Breast epithelium (tissue), 4 donors: Measurements from ENCODE around the gene C1orf216. TPM values are rescaled to one million over a fixed set of nuclear protein-coding genes. Genes with fewer than 3 reads are reported as not detected.

ENCODE experiments used
- DNase-seq, 2 donors: peaks; one replicate each; pipeline ENCODE4 v3.0.0-alpha.2; 2019; ENCODE audit warnings: low spot score in 2 of 2
- H3K27ac ChIP-seq, 2 donors: fragments of 200-600 bp; sonication (generic) in 1 of 2; one replicate each; pipeline ENCODE4 v1.5.1; 2016 to 2019; ENCODE audit warnings: mild to moderate bottlenecking in 1 of 2
- H3K27me3 ChIP-seq, 2 donors: fragments of 200-600 bp; sonication (generic) in 1 of 2; one replicate each; pipeline versions ENCODE4 v1.5.1 to v1.6.0; 2017 to 2019; ENCODE audit warnings: control low read depth in 1 of 2, mild to moderate bottlenecking in 1 of 2
- H3K36me3 ChIP-seq: fragments of 200-600 bp; one replicate; pipeline ENCODE4 v1.5.1; 2019
- H3K4me1 ChIP-seq, 2 donors: fragments of 200-600 bp; sonication (generic); one replicate each; pipeline ENCODE4 v1.5.1; 2016 to 2019; ENCODE audit warnings: control low read depth in 1 of 2
- H3K4me3 ChIP-seq, 3 donors: fragments of 200-600 bp; sonication (generic); 1 replicate in 2 of 3; 2 replicates in 1 of 3; pipeline ENCODE4 v1.5.1; 2016 to 2019; ENCODE audit warnings: mild to moderate bottlenecking in 3 of 3, moderate library complexity in 2 of 3
- H3K9me3 ChIP-seq, 2 donors: fragments of 200-600 bp; sonication (generic) in 1 of 2; one replicate each; pipeline ENCODE4 v1.5.1; 2016 to 2019; ENCODE audit warnings: control low read depth in 1 of 2
- POLR2A ChIP-seq: fragments of 450-650 bp; IDR thresholded peaks from one replicate; pipeline ENCODE4 v1.6.1; 2016; ENCODE audit warnings: antibody characterized with exemption, mild to moderate bottlenecking, moderate library complexity
- POLR2AphosphoS5 ChIP-seq, 3 donors: sonication (generic); formaldehyde crosslinking; IDR thresholded peaks; one replicate each; pipeline ENCODE4 v1.6.1; 2017; ENCODE audit warnings: antibody characterized with exemption in 3 of 3
- intact Hi-C: fragments of 100-400 bp; cut with DNase I; formaldehyde crosslinking; loops from one replicate; pipeline ENCODE4 v1.15.1; 2023; ENCODE audit warnings: low total_unique reads
- total RNA-seq, 3 donors: library from RNA; depleted of rRNA; stranded (reverse); fragments of >200 nt; gene quantifications; one replicate each; pipeline ENCODE4 v1.1.0, GENCODE V29; 2016
- TF ChIP-seq, protein P1 (sequence below), 3 donors: fragments of 450-650 bp; IDR thresholded peaks; one replicate each; pipeline ENCODE4 v1.5.1; 2016 to 2017; ENCODE audit warnings: antibody characterized with exemption in 3 of 3, mild to moderate bottlenecking in 3 of 3, moderate library complexity in 3 of 3

The C1orf216 gene
- total RNA-seq, 3 donors from 2014 or later: 8.2 to 16.0 (median 13.1) TPM

DNA sequence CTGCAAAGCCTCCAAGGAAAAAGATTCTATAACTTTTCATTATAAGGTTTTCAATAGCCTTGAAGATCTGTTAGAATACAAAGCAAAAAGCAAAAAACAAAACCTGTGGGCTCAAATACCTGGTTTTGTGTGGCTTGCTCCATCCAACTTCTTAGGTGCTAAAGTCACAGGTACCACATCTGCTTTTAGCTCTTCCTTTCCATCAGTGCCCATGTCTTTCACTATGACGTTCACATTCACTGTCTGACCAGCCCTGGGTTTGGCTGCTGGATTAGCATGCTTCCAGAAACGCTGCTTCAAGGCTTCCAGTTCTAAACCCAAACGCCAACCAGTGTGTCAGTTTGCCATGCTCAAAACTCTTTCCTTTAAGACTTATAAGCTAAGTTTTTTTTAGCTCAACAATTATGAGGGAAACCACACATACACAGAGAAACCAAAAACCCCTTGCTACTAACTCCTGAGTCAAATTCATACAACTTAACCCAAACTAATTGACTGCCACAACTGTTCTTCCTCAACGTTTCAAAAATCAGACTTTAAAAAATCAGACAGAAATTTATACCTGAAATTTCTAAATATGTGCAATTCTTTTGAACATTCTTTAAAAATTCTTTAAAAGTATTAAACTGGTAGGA is 35.1 kb upstream of the C1orf216 start:
- no peaks in the 10 kb centered on the region for H3K36me3 ChIP-seq
- no peaks in the 10 kb centered on the region for H3K9me3 ChIP-seq

DNA sequence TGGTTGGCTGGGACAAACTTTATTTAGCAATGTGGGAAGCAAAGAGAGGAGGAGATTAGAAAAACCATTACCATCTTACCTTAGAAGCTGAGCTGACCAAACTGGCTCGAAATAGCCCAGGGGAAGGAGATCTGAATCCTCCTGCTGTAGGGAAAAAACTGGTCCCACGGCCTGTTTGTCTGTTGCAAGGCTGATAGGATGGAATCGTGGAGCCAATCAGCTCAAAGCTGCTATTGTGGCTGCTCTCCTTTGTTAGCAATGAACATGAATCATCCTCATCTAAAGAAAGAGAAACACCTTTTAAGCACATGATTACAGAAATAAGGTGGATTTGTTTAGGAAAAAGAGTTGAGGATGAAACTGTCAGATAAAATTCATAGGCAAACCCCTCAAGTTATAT is 29.6 kb upstream of the C1orf216 start:
- no peaks in the 10 kb centered on the region for H3K9me3 ChIP-seq
- H3K27ac ChIP-seq: no peak overlapping the region
- no peak overlapping the region for H3K4me3 ChIP-seq
- H3K4me1 ChIP-seq: no peaks in the 10 kb centered on the region
- TF ChIP-seq, protein P1, sequence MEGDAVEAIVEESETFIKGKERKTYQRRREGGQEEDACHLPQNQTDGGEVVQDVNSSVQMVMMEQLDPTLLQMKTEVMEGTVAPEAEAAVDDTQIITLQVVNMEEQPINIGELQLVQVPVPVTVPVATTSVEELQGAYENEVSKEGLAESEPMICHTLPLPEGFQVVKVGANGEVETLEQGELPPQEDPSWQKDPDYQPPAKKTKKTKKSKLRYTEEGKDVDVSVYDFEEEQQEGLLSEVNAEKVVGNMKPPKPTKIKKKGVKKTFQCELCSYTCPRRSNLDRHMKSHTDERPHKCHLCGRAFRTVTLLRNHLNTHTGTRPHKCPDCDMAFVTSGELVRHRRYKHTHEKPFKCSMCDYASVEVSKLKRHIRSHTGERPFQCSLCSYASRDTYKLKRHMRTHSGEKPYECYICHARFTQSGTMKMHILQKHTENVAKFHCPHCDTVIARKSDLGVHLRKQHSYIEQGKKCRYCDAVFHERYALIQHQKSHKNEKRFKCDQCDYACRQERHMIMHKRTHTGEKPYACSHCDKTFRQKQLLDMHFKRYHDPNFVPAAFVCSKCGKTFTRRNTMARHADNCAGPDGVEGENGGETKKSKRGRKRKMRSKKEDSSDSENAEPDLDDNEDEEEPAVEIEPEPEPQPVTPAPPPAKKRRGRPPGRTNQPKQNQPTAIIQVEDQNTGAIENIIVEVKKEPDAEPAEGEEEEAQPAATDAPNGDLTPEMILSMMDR (IDR thresholded peaks at IDR 0.05): no peak
- TF ChIP-seq POLR2A (no peak), POLR2AphosphoS5 (IDR thresholded peaks at IDR 0.05) (no peak)
- no peaks in the 10 kb centered on the region for H3K27me3 ChIP-seq
- H3K36me3 ChIP-seq: no peaks in the 10 kb centered on the region
- intact Hi-C loops: no loop called here
- DNase-seq: no peak

More for the DNA sequence above, 35.1 kb upstream of the C1orf216 start:
- TF ChIP-seq POLR2AphosphoS5 (IDR thresholded peaks at IDR 0.05): no peak
- TF ChIP-seq POLR2A: no peak
- TF ChIP-seq, protein P1 (IDR thresholded peaks at IDR 0.05): no peak
- DNase-seq: no peak
- Histone ChIP-seq H3K4me1 (no peaks in the 10 kb centered on the region), H3K27me3 (no peaks in the 10 kb centered on the region), H3K27ac (no peak overlapping the region), H3K4me3 (no peak overlapping the region)
- intact Hi-C loops: no loop called here

DNA sequence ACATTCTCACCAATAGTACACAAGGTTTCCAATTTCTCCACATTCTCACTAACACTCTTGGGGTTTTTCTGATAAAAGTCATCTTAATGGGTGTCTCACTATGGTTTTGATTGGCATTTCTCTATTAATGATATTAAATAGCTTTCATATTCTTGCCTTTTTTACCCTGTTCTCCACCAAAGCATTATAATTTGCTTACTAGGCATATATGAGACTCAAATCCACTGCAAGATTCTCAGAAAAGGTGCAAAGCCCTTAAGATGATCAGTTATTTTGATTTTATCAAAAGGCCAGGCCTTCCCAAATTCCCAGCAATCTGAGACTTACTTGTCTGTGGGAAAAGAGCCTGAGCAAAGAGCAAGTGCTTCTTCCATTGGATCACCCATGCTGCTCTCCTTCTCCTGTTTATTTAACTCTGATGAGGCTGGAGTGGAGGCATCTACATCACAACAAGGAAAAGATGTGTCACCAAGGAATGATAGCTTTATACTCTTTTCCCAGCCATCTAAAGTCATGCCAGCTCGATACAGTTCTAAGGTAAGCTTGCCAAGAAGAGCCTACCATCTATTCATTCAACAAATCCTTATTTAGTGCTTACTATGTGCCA is 26.5 kb upstream of the C1orf216 start:
- intact Hi-C loops: no loop called here

GRCh38 chr1:35737120-35737519 is 18.4 kb upstream of the C1orf216 start:
- Histone ChIP-seq H3K4me3 (no peak overlapping the region), H3K36me3 (no peaks in the 10 kb centered on the region), H3K9me3 (no peaks in the 10 kb centered on the region), H3K27me3 (no peaks in the 10 kb centered on the region), H3K27ac (no peak overlapping the region), H3K4me1 (no peaks in the 10 kb centered on the region)
- intact Hi-C loops: no loop called here
- DNase-seq: no peak
- no peak for TF ChIP-seq POLR2A
- no peak for TF ChIP-seq POLR2AphosphoS5 (IDR thresholded peaks at IDR 0.05)
- TF ChIP-seq, protein P1 (IDR thresholded peaks at IDR 0.05): no peak

More for the DNA sequence above, 26.5 kb upstream of the C1orf216 start:
- Histone ChIP-seq H3K4me3 (no peak overlapping the region), H3K9me3 (no peaks in the 10 kb centered on the region), H3K4me1 (no peaks in the 10 kb centered on the region), H3K27me3 (no peaks in the 10 kb centered on the region), H3K27ac (no peak overlapping the region), H3K36me3 (no peaks in the 10 kb centered on the region)
- TF ChIP-seq POLR2AphosphoS5 (IDR thresholded peaks at IDR 0.05) (no peak), POLR2A (no peak)
- TF ChIP-seq, protein P1 (IDR thresholded peaks at IDR 0.05): no peak
- no peak for DNase-seq

GRCh38 chr1:35727434-35728040 is 8.9 kb upstream of the C1orf216 start:
- no peak for DNase-seq

More at GRCh38 chr1:35727434-35728040, 8.9 kb upstream of the C1orf216 start:
- H3K9me3 ChIP-seq: no peaks in the 10 kb centered on the region
- H3K27me3 ChIP-seq: no peaks in the 10 kb centered on the region
- H3K27ac ChIP-seq: no peak overlapping the region
- TF ChIP-seq POLR2A (no peak), POLR2AphosphoS5 (IDR thresholded peaks at IDR 0.05) (no peak)
- TF ChIP-seq, protein P1 (IDR thresholded peaks at IDR 0.05): no peak
- intact Hi-C loops: loop anchor here (5.0 kb wide), 1 partner anchor 155 kb away; the partner anchor contains the start of gene TFAP2E
- H3K4me3 ChIP-seq: no peak overlapping the region
- H3K4me1 ChIP-seq: no peaks in the 10 kb centered on the region
- no peaks in the 10 kb centered on the region for H3K36me3 ChIP-seq
